ENCODE measurements around the gene DLGAP5.

- no peak for TF ChIP-seq EZH2phosphoT487 (conservative IDR thresholded peaks at IDR 0.05; ENCODE audit: low read length)
- no peak for TF ChIP-seq CTCF (IDR thresholded peaks at IDR 0.05; ENCODE audit: insufficient read depth, low read length, poor library complexity, severe bottlenecking)
Observed at GRCh38 chr14:55139696-55140509, 51.5 kb downstream of the DLGAP5 start.
